Progenitor cell of endocrine pancreas (in vitro differentiated cells): ENCODE results near the gene TLK1. TPM values are rescaled to one million over a fixed set of nuclear protein-coding genes. Genes with fewer than 3 reads are reported as not detected.

Source experiments
- DNase-seq: peaks from one replicate; pipeline ENCODE4 v3.0.0; 2021; ENCODE audit warnings: low spot score; ENCODE audit not compliant: unreplicated experiment
- H3K27ac Mint-ChIP-seq: 2 replicates; pipeline ENCODE4 v1.8.0; 2021; ENCODE audit warnings: mild to moderate bottlenecking, moderate library complexity, mixed read lengths
- H3K27me3 Mint-ChIP-seq: 2 replicates; pipeline ENCODE4 v1.8.0; 2021; ENCODE audit warnings: mixed read lengths
- H3K36me3 Mint-ChIP-seq: 2 replicates; pipeline ENCODE4 v1.8.0; 2022; ENCODE audit warnings: mixed read lengths; ENCODE audit not compliant: insufficient read depth
- H3K4me1 Mint-ChIP-seq: 2 replicates; pipeline ENCODE4 v1.8.0; 2021; ENCODE audit warnings: low read depth, mixed read lengths
- H3K4me3 Mint-ChIP-seq: 2 replicates; pipeline ENCODE4 v1.8.0; 2021; ENCODE audit warnings: low read depth, mild to moderate bottlenecking, moderate library complexity, mixed read lengths
- H3K9me3 Mint-ChIP-seq: 2 replicates; pipeline ENCODE4 v1.8.0; 2021; ENCODE audit warnings: low read depth, mixed read lengths
- CTCF ChIP-seq: fragments of 200-600 bp; sonication (generic); IDR thresholded peaks from one replicate; pipeline ENCODE4 v1.5.0; 2021; ENCODE audit warnings: antibody characterized with exemption, mild to moderate bottlenecking; ENCODE audit not compliant: unreplicated experiment
- total RNA-seq: library from RNA; stranded (reverse); gene quantifications from 2 replicates; pipeline ENCODE4 v1.2.1, GENCODE V29; 2021

The TLK1 gene
- total RNA-seq, 1 donor from 2014 or later = 75.2 TPM

GRCh38 chr2:170999654-171000053 is 161.0 kb downstream of the TLK1 start:
- no peaks in the 10 kb centered on the region for H3K9me3 Mint-ChIP-seq
- H3K4me3 Mint-ChIP-seq = no peak overlapping the region
- H3K27me3 Mint-ChIP-seq = no peaks in the 10 kb centered on the region
- no peak overlapping the region for H3K27ac Mint-ChIP-seq
- no peak for TF ChIP-seq CTCF
- no peak for DNase-seq
- peaks cover 27% of the 10 kb centered on the region for H3K36me3 Mint-ChIP-seq
- peaks cover 2% of the 10 kb centered on the region for H3K4me1 Mint-ChIP-seq

- H3K9me3 Mint-ChIP-seq = no peaks in the 10 kb centered on the region
- peak overlapping the region; percentile 42 for H3K27ac Mint-ChIP-seq
- H3K4me3 Mint-ChIP-seq = no peak overlapping the region
Observed at GRCh38 chr2:170997893-170998597, 162.6 kb downstream of the TLK1 start.

GRCh38 chr2:170996316-170996715 is 164.4 kb downstream of the TLK1 start:
- no peak overlapping the region for H3K4me3 Mint-ChIP-seq
- peak; percentile 19 for TF ChIP-seq CTCF
- peaks cover 2% of the 10 kb centered on the region for H3K4me1 Mint-ChIP-seq
- no peaks in the 10 kb centered on the region for H3K27me3 Mint-ChIP-seq
- peaks cover 21% of the 10 kb centered on the region for H3K36me3 Mint-ChIP-seq
- H3K27ac Mint-ChIP-seq = no peak overlapping the region
- no peaks in the 10 kb centered on the region for H3K9me3 Mint-ChIP-seq
- no peak for DNase-seq

More at GRCh38 chr2:170997893-170998597, 162.6 kb downstream of the TLK1 start:
- Mint-ChIP-seq H3K36me3 (peaks cover 27% of the 10 kb centered on the region), H3K27me3 (no peaks in the 10 kb centered on the region), H3K4me1 (peaks cover 2% of the 10 kb centered on the region)
- DNase-seq = no peak
- TF ChIP-seq CTCF = no peak

GRCh38 chr2:170991398-170992182 is 169.1 kb downstream of the TLK1 start:
- H3K9me3 Mint-ChIP-seq = no peaks in the 10 kb centered on the region
- H3K4me1 Mint-ChIP-seq = no peaks in the 10 kb centered on the region
- peaks cover 14% of the 10 kb centered on the region for H3K36me3 Mint-ChIP-seq
- H3K27ac Mint-ChIP-seq = no peak overlapping the region
- no peak overlapping the region for H3K4me3 Mint-ChIP-seq
- H3K27me3 Mint-ChIP-seq = no peaks in the 10 kb centered on the region
- no peak for TF ChIP-seq CTCF
- DNase-seq = no peak

- Mint-ChIP-seq H3K27me3 (peaks cover 11% of the 10 kb centered on the region), H3K4me3 (no peak overlapping the region), H3K27ac (no peak overlapping the region), H3K4me1 (no peaks in the 10 kb centered on the region), H3K9me3 (no peaks in the 10 kb centered on the region), H3K36me3 (peaks cover 7% of the 10 kb centered on the region)
- TF ChIP-seq CTCF = no peak
- DNase-seq = no peak
Observed at GRCh38 chr2:170986566-170987258, 174.0 kb downstream of the TLK1 start.
